GM19239 (cell line): Measurements from ENCODE around the gene ZCWPW1.
"Not testable (repeated sequence)": the region's sequence is repeated elsewhere in the genome, so short reads cannot be mapped to it uniquely, and the experiment has no call there.

ENCODE experiments used
- DNase-seq: peaks from one replicate; pipeline ENCODE4 v3.0.0; 2011; ENCODE audit warnings: low spot score; ENCODE audit not compliant: insufficient read length
- FAIRE-seq: peaks from 2 replicates; lab custom pipeline; 2011; peaks lifted over from hg19 to GRCh38; lab: Jason Lieb, UNC

The ZCWPW1 gene

GRCh38 chr7:100381531-100382233, 46.8 kb downstream of the ZCWPW1 start:
- not testable (repeated sequence) for FAIRE-seq, DNase-seq

DNA sequence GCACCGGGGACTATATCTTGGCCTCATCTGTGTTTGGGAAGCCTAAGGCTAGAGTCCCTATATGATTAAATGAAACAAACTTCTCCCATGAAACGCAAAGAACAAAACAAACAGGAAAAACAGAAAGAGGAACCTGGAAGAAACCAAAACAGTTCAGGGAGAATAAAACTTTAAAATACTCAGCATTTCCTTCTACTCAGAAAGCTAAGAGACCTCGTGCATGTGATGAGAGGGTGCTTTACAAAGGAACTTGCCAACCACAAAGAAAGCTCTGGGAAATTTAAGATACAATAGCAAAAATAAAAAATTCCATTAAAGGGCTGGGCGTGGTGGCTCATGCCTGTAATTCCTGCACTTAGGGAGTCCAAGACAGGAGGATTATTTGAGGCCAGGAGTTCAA, 48.3 kb downstream of the ZCWPW1 start:
- FAIRE-seq, result no peak
- DNase-seq, result no peak

GRCh38 chr7:100378114-100378755, 50.3 kb downstream of the ZCWPW1 start:
- DNase-seq, result no peak
- FAIRE-seq, result no peak

DNA sequence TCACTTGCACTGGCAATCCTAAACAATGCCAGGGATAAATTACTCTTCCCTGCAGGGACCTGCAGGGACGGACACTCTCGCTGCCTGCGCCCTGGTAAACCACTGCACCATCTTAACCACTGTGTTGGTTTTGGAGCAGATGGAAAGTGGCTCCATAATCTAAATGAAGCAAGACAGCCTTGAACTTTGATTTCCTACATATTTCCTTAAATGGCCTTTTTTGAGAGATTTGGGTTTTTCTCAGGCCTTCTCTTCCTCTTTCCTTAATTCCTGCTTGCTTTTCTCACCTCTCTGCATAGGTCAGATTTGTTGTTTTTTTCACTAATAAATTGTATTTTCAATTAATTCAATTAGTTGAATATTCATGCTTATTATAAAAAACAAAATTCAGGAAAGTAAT, 52.4 kb downstream of the ZCWPW1 start:
- DNase-seq (no peak), FAIRE-seq (no peak)

- no peak for DNase-seq
Observed at GRCh38 chr7:100374601-100375000, 53.9 kb downstream of the ZCWPW1 start.

GRCh38 chr7:100373870-100374598, 54.5 kb downstream of the ZCWPW1 start:
- peak; percentile 89 for FAIRE-seq
- not testable (repeated sequence) for DNase-seq

More at GRCh38 chr7:100374601-100375000, 53.9 kb downstream of the ZCWPW1 start:
- no peak for FAIRE-seq

DNA sequence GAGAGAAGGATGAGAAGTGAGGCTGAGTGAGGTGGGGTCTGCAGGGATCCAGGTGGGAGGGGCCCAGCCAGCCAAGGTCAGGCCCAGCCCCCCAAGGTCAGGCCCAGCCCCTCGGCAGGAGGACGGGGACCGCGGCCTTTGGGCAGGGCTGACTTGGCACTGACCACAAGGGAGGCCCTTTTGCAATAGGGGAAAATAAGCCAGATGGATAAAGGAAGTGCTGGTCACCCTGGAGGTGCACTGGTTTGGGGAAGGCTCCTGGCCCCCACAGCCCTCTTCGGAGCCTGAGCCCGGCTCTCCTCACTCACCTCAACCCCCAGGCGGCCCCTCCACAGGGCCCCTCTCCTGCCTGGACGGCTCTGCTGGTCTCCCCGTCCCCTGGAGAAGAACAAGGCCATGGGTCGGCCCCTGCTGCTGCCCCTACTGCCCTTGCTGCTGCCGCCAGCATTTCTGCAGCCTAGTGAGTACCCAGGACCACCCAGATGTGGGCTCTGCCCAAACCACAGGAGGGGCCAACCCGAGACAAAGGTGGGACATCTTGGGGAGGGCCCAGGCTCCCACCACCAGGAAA, 55.2 kb downstream of the ZCWPW1 start, which contains the start of gene PILRA:
TSS of gene PILRA (plus strand) at position 227 of the 571 bp plus-strand sequence. CDS start at position 397, 170 bp downstream.
- FAIRE-seq, result no peak
- no peak for DNase-seq

DNA sequence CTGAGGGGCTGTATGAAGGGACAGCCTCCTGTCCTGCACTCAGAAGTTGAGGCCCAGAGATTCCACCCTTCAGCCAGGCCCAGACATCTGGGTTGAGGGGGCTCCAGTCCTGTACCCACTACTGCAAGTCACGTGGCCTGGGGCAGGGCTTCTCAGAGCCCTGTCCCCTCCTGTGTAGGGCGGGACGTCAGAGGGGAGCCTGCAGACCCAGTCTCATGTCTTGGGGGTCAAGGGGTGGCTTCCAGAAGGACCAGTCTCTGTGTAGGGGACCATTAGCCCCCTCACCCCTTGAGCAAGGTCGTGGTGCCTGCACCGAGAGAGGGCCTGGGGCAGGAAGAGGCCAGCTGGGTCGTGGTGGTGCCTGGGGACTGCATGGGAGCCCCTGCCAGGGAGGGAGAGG, 55.8 kb downstream of the ZCWPW1 start:
- FAIRE-seq (no peak), DNase-seq (no peak)

- DNase-seq (no peak), FAIRE-seq (no peak)
Observed at GRCh38 chr7:100372256-100372655, 56.2 kb downstream of the ZCWPW1 start.

- no peak for DNase-seq
- FAIRE-seq, result no peak
Observed at GRCh38 chr7:100371561-100372171, 56.8 kb downstream of the ZCWPW1 start.

DNA sequence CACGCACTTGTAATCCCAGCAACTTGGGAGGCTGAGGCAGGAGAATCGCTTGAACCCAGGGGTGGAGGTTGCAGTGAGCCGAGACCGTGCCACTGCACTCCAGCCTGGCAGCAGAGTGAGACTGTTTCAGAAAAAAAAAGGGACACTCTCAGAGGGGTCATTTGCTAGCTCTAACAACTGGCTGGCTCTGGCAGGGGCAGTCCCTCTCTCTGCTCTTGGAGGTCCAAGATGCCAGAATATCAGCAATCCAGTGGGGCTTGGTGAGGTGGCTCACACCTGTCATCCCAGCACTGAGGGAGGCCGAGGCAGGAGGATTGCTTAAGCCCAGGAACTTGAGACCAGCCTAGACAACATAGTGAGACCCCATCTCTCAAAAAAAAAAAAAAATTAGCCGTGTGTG, 57.8 kb downstream of the ZCWPW1 start:
- DNase-seq, result no peak
- no peak for FAIRE-seq

DNA sequence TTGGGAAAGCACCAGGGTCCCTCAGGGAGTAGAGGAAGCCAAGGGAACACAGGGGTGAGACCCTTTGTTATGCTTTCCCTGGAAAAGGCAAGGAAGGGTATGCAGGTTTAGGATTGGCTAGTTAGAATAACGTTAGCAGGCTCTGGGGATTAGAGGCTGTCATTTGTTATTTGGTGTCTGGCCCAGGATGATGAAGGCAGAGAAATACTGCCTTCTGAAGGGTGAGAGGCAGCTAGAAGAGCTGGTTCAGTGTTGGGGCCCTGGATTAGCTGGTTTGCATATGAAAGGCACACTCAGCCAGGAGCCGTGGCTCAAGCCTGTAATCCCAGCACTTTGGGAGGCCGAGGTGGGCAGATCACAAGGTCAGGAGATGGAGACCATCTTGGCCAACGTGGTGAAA, 58.2 kb downstream of the ZCWPW1 start:
- no peak for FAIRE-seq
- DNase-seq, result no peak

- FAIRE-seq (peak; percentile 78), DNase-seq (peak; percentile 58)
Observed at GRCh38 chr7:100369105-100369504, 59.4 kb downstream of the ZCWPW1 start.

- FAIRE-seq (no peak), DNase-seq (no peak)
Observed at GRCh38 chr7:100367676-100368613, 60.6 kb downstream of the ZCWPW1 start.

DNA sequence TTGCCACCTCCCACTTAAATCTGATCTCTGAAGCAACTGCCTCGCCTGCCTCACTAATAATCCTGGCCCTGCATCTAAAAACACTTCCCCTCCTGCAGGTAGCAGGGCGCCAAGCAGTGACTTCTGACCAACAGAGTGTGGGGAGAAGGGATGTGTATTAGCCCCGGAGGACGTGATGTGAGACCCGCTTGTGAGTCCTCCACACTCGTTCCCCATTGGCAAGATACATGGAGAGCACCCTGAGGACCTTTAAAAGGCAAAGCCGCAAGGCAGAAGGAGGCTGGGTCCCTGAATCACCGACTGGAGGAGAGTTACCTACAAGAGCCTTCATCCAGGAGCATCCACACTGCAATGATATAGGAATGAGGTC, 61.3 kb downstream of the ZCWPW1 start:
- no peak for DNase-seq
- no peak for FAIRE-seq

- FAIRE-seq (peak; percentile 48), DNase-seq (no peak)
Observed at GRCh38 chr7:100366411-100367250, 61.9 kb downstream of the ZCWPW1 start.

- not testable (repeated sequence) for FAIRE-seq
Observed at GRCh38 chr7:100365998-100366367, 62.5 kb downstream of the ZCWPW1 start.

GRCh38 chr7:100364480-100364879, 64.0 kb downstream of the ZCWPW1 start:
- no peak for DNase-seq
- FAIRE-seq, result no peak

More at GRCh38 chr7:100365998-100366367, 62.5 kb downstream of the ZCWPW1 start:
- not testable (repeated sequence) for DNase-seq
